ENCODE results near the gene NDUFB8.

Gene NDUFB8

GRCh38 chr10:100571084-100571856 is 41.6 kb upstream of the NDUFB8 start:
- Histone ChIP-seq H3K4me3 (IDR thresholded peaks at IDR 0.05; ENCODE audit: insufficient read depth, low read depth, low read length) (no peak overlapping the region), H3K4me1 (ENCODE audit: low read depth, poor library complexity, severe bottlenecking) (no peaks in the 10 kb centered on the region), H3K27ac (no peak overlapping the region), H4K20me1 (ENCODE audit: insufficient read depth) (no peaks in the 10 kb centered on the region), H3K27me3 (ENCODE audit: insufficient read depth, low read depth) (peaks cover 8% of the 10 kb centered on the region), H3K9ac (no peak overlapping the region), H3K79me2 (ENCODE audit: insufficient read depth, low read depth) (no peaks in the 10 kb centered on the region), H3K36me3 (ENCODE audit: insufficient read depth) (no peaks in the 10 kb centered on the region), H2AFZ (ENCODE audit: low read depth) (no peak overlapping the region), H3K4me2 (no peak overlapping the region)
- no peak for TF ChIP-seq CTCF (conservative IDR thresholded peaks at IDR 0.05; ENCODE audit: low read depth, low read length)

GRCh38 chr10:100570506-100570905 is 40.8 kb upstream of the NDUFB8 start:
- Histone ChIP-seq H3K4me3 (IDR thresholded peaks at IDR 0.05; ENCODE audit: insufficient read depth, low read depth, low read length) (no peak overlapping the region), H3K79me2 (ENCODE audit: insufficient read depth, low read depth) (no peaks in the 10 kb centered on the region), H3K9ac (no peak overlapping the region), H3K4me1 (ENCODE audit: low read depth, poor library complexity, severe bottlenecking) (no peaks in the 10 kb centered on the region), H3K4me2 (no peak overlapping the region), H3K27ac (no peak overlapping the region), H4K20me1 (ENCODE audit: insufficient read depth) (no peaks in the 10 kb centered on the region), H3K36me3 (ENCODE audit: insufficient read depth) (no peaks in the 10 kb centered on the region), H2AFZ (ENCODE audit: low read depth) (no peak overlapping the region), H3K27me3 (ENCODE audit: insufficient read depth, low read depth) (peaks cover 8% of the 10 kb centered on the region)
- TF ChIP-seq CTCF (conservative IDR thresholded peaks at IDR 0.05; ENCODE audit: low read depth, low read length), result no peak

GRCh38 chr10:100569687-100570481 is 40.2 kb upstream of the NDUFB8 start:
- no peak overlapping the region for H3K4me2 ChIP-seq
- H3K9ac ChIP-seq, result no peak overlapping the region
- no peak for TF ChIP-seq CTCF (conservative IDR thresholded peaks at IDR 0.05; ENCODE audit: low read depth, low read length)
- H3K36me3 ChIP-seq (ENCODE audit: insufficient read depth), result no peaks in the 10 kb centered on the region
- H3K27ac ChIP-seq, result no peak overlapping the region
- no peak overlapping the region for H2AFZ ChIP-seq (ENCODE audit: low read depth)
- no peaks in the 10 kb centered on the region for H4K20me1 ChIP-seq (ENCODE audit: insufficient read depth)
- no peaks in the 10 kb centered on the region for H3K79me2 ChIP-seq (ENCODE audit: insufficient read depth, low read depth)
- H3K27me3 ChIP-seq (ENCODE audit: insufficient read depth, low read depth), result peaks cover 8% of the 10 kb centered on the region
- no peak overlapping the region for H3K4me3 ChIP-seq (IDR thresholded peaks at IDR 0.05; ENCODE audit: insufficient read depth, low read depth, low read length)
- no peaks in the 10 kb centered on the region for H3K4me1 ChIP-seq (ENCODE audit: low read depth, poor library complexity, severe bottlenecking)

GRCh38 chr10:100568912-100569311 is 39.2 kb upstream of the NDUFB8 start:
- Histone ChIP-seq H3K27me3 (ENCODE audit: insufficient read depth, low read depth) (peaks cover 8% of the 10 kb centered on the region), H4K20me1 (ENCODE audit: insufficient read depth) (no peaks in the 10 kb centered on the region), H3K4me1 (ENCODE audit: low read depth, poor library complexity, severe bottlenecking) (no peaks in the 10 kb centered on the region), H3K4me3 (IDR thresholded peaks at IDR 0.05; ENCODE audit: insufficient read depth, low read depth, low read length) (no peak overlapping the region), H3K79me2 (ENCODE audit: insufficient read depth, low read depth) (no peaks in the 10 kb centered on the region), H2AFZ (ENCODE audit: low read depth) (no peak overlapping the region), H3K36me3 (ENCODE audit: insufficient read depth) (no peaks in the 10 kb centered on the region), H3K4me2 (no peak overlapping the region), H3K27ac (no peak overlapping the region), H3K9ac (no peak overlapping the region)
- TF ChIP-seq CTCF (conservative IDR thresholded peaks at IDR 0.05; ENCODE audit: low read depth, low read length), result no peak
